DOHH2 (cell line): ENCODE data around the gene ANKDD1A.

Source experiments
- H3F3A ChIP-seq: fragments of 200-600 bp; sonication (generic), shearing (Covaris generic); 2 replicates; pipeline ENCODE4 v1.6.0; 2016; ENCODE audit warnings: antibody characterized with exemption, mild to moderate bottlenecking; ENCODE audit not compliant: control insufficient read depth, insufficient read depth
- H3K27ac ChIP-seq: fragments of 200-600 bp; sonication (generic); 2 replicates; pipeline ENCODE4 v1.5.1; 2014; ENCODE audit warnings: low read depth, mild to moderate bottlenecking, low read length, moderate library complexity
- H3K27me3 ChIP-seq: fragments of 200-600 bp; sonication (generic); 2 replicates; pipeline ENCODE4 v1.6.1; 2014; ENCODE audit warnings: mild to moderate bottlenecking, low read length, mixed read lengths; ENCODE audit not compliant: control insufficient read depth
- H3K36me3 ChIP-seq: fragments of 200-600 bp; sonication (generic); 2 replicates; pipeline ENCODE4 v1.6.1; 2014; ENCODE audit warnings: mild to moderate bottlenecking, low read length, moderate library complexity, mixed read lengths; ENCODE audit not compliant: control insufficient read depth
- H3K4me1 ChIP-seq: fragments of 200-600 bp; sonication (generic); 2 replicates; pipeline ENCODE4 v1.6.1; 2014; ENCODE audit warnings: mild to moderate bottlenecking, low read length, mixed read lengths; ENCODE audit not compliant: control insufficient read depth
- H3K4me2 ChIP-seq: fragments of 200-600 bp; sonication (generic); 2 replicates; pipeline ENCODE4 v1.6.0; 2014; ENCODE audit warnings: mild to moderate bottlenecking, low read length, moderate library complexity
- H3K4me3 ChIP-seq: fragments of 200-600 bp; sonication (generic); 2 replicates; pipeline ENCODE4 v1.5.1; 2014; ENCODE audit warnings: mild to moderate bottlenecking, low read length, mixed read lengths
- H3K79me2 ChIP-seq: fragments of 200-600 bp; sonication (generic); 2 replicates; pipeline ENCODE4 v1.6.1; 2014; ENCODE audit warnings: mild to moderate bottlenecking, low read length, mixed read lengths; ENCODE audit not compliant: control insufficient read depth
- H3K9me2 ChIP-seq: fragments of 200-600 bp; sonication (generic); replicated peaks from 2 replicates; pipeline ENCODE4 v1.6.1; 2014; ENCODE audit warnings: mild to moderate bottlenecking, low read length, mixed read lengths; ENCODE audit not compliant: control insufficient read depth
- H3K9me3 ChIP-seq: fragments of 200-600 bp; sonication (generic); 2 replicates; pipeline ENCODE4 v1.6.1; 2014; ENCODE audit warnings: antibody characterized with exemption, low read length, mixed read lengths; ENCODE audit not compliant: control insufficient read depth, insufficient read depth
- H4K20me1 ChIP-seq: fragments of 200-600 bp; sonication (generic); 2 replicates; pipeline ENCODE4 v1.6.0; 2014; ENCODE audit warnings: low read depth, mild to moderate bottlenecking, antibody characterized with exemption, low read length, moderate library complexity; ENCODE audit not compliant: control insufficient read depth, insufficient read depth
- EZH2phosphoT487 ChIP-seq: fragments of 200-600 bp; sonication (generic); IDR thresholded peaks from 2 replicates; pipeline ENCODE4 v1.6.1; 2017; ENCODE audit warnings: borderline replicate concordance, mild to moderate bottlenecking, antibody characterized with exemption, low read length, moderate library complexity, mixed read lengths
- TF ChIP-seq, protein P1 (sequence below): fragments of 200-600 bp; sonication (generic); IDR thresholded peaks from one replicate; pipeline ENCODE4 v1.5.1; 2014; ENCODE audit warnings: antibody characterized with exemption, mild to moderate bottlenecking, low read depth, low read length; ENCODE audit not compliant: poor library complexity, severe bottlenecking

Gene ANKDD1A

DNA sequence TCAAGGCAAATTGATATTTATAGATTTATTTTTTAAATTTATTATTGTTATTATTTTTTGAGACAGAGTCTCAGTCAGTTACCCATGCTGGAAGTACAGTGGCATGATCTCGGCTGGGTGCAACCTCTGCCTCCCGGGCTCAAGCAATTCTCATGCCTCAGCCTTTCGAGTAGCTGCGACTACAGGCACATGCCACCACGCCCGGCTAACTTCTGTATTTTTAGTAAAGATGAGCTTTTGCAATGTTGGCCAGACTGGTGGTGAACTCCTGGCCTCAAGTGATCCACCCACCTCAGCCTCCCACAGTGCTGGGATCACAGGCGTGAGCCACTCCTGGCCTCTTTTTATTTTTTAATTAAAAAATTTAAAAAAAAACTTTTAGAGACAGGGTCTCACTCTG is 59.0 kb downstream of the ANKDD1A start:
- H3K9me2 ChIP-seq: no peaks in the 10 kb centered on the region
- no peak overlapping the region for H3K27ac ChIP-seq
- no peaks in the 10 kb centered on the region for H3F3A ChIP-seq
- no peak overlapping the region for H3K4me3 ChIP-seq
- H3K36me3 ChIP-seq: peaks cover 53% of the 10 kb centered on the region
- no peaks in the 10 kb centered on the region for H3K4me1 ChIP-seq
- no peaks in the 10 kb centered on the region for H3K27me3 ChIP-seq
- H4K20me1 ChIP-seq: no peaks in the 10 kb centered on the region
- H3K79me2 ChIP-seq: no peaks in the 10 kb centered on the region
- TF ChIP-seq, protein P1, sequence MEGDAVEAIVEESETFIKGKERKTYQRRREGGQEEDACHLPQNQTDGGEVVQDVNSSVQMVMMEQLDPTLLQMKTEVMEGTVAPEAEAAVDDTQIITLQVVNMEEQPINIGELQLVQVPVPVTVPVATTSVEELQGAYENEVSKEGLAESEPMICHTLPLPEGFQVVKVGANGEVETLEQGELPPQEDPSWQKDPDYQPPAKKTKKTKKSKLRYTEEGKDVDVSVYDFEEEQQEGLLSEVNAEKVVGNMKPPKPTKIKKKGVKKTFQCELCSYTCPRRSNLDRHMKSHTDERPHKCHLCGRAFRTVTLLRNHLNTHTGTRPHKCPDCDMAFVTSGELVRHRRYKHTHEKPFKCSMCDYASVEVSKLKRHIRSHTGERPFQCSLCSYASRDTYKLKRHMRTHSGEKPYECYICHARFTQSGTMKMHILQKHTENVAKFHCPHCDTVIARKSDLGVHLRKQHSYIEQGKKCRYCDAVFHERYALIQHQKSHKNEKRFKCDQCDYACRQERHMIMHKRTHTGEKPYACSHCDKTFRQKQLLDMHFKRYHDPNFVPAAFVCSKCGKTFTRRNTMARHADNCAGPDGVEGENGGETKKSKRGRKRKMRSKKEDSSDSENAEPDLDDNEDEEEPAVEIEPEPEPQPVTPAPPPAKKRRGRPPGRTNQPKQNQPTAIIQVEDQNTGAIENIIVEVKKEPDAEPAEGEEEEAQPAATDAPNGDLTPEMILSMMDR: no peak
- TF ChIP-seq EZH2phosphoT487: no peak
- no peaks in the 10 kb centered on the region for H3K9me3 ChIP-seq
- no peak overlapping the region for H3K4me2 ChIP-seq

DNA sequence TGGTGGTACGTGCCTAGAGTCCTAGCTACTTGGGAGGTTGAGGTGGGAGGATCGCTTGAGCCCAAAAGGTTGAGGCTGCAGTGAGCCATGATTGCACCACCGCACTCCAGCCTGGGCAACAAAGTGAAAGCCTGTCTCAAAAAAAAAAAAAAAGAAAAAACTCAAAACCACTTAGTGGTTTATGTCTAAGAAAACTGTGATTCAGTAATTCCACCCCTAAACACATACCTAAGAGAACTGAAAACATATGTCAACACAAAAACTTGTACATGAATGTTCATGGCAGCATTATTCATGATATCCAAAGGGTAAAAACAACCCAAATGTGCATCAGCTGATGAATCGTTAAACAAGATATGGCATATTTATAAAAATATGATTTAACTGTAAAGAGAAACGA is 63.7 kb downstream of the ANKDD1A start:
- Histone ChIP-seq H3K36me3 (peaks cover 47% of the 10 kb centered on the region), H3K9me3 (no peaks in the 10 kb centered on the region)
- no peak for TF ChIP-seq EZH2phosphoT487
- TF ChIP-seq, protein P1: no peak

DNA sequence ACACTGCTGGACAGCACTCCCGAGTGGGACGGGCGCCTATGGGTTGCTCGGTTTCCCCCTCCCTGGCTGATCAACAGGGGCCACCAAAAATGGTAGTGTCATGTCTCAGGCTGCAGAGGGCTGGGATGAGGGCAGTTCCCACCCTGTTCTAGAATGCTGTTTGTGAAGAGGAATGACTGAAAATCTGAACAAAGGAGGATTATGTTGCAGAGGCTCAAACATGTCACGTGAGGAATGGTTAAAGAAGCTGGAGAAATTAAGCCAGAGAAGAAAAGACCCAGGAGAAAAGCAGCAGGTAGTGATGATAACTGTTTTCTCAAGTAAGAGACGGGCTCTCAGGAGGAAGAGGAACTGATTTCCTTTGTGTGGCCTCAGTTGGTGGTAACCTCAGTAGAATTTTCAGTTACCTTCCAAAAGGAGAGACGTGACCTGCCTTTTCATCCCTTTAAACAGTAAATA is 67.6 kb downstream of the ANKDD1A start:
- TF ChIP-seq EZH2phosphoT487: no peak
- TF ChIP-seq, protein P1: no peak
- Histone ChIP-seq H3K4me3 (no peak overlapping the region), H3K27ac (no peak overlapping the region), H3K79me2 (no peaks in the 10 kb centered on the region; the same call in 1 of the 2 replicates), H3F3A (no peaks in the 10 kb centered on the region), H3K27me3 (no peaks in the 10 kb centered on the region), H3K4me2 (no peak overlapping the region), H4K20me1 (no peaks in the 10 kb centered on the region), H3K9me2 (no peaks in the 10 kb centered on the region), H3K4me1 (peaks cover 4% of the 10 kb centered on the region; the same call in 1 of the 2 replicates), H3K36me3 (peaks cover 33% of the 10 kb centered on the region), H3K9me3 (no peaks in the 10 kb centered on the region)

More for the DNA sequence above, 63.7 kb downstream of the ANKDD1A start:
- Histone ChIP-seq H3K9me2 (no peaks in the 10 kb centered on the region), H3F3A (no peaks in the 10 kb centered on the region), H3K79me2 (no peaks in the 10 kb centered on the region), H4K20me1 (no peaks in the 10 kb centered on the region), H3K4me3 (no peak overlapping the region), H3K27ac (no peak overlapping the region), H3K27me3 (no peaks in the 10 kb centered on the region), H3K4me2 (no peak overlapping the region), H3K4me1 (no peaks in the 10 kb centered on the region)
